Trophoblast cell (in vitro differentiated cells and primary cell): ENCODE measurements around the gene CADPS.

ENCODE experiments used
- DNase-seq, 2 donors: peaks; one replicate each; pipeline ENCODE4 v3.0.0-alpha.2; 2016
- H2AFZ ChIP-seq: 2 replicates; pipeline ENCODE4 v1.6.1; 2013; ENCODE audit warnings: low read length, moderate library complexity, mild to moderate bottlenecking; ENCODE audit not compliant: insufficient read depth, poor library complexity
- H2AK5ac ChIP-seq: 2 replicates; pipeline ENCODE4 v1.6.1; 2013; ENCODE audit warnings: mild to moderate bottlenecking, low read length
- H2BK120ac ChIP-seq: 2 replicates; pipeline ENCODE4 v1.6.1; 2013; ENCODE audit warnings: low read length, mild to moderate bottlenecking, moderate library complexity; ENCODE audit not compliant: insufficient read depth, poor library complexity
- H2BK12ac ChIP-seq: 2 replicates; pipeline ENCODE4 v1.6.1; 2013; ENCODE audit warnings: mild to moderate bottlenecking, low read length, moderate library complexity
- H2BK5ac ChIP-seq: 2 replicates; pipeline ENCODE4 v1.6.1; 2013; ENCODE audit warnings: low read length, low read depth, moderate library complexity, mild to moderate bottlenecking; ENCODE audit not compliant: poor library complexity
- H3K14ac ChIP-seq: 2 replicates; pipeline ENCODE4 v1.6.1; 2013; ENCODE audit warnings: mild to moderate bottlenecking, low read length
- H3K18ac ChIP-seq: 2 replicates; pipeline ENCODE4 v1.6.1; 2013; ENCODE audit warnings: mild to moderate bottlenecking, low read length
- H3K23ac ChIP-seq: 2 replicates; pipeline ENCODE4 v1.6.1; 2013; ENCODE audit warnings: low read length
- H3K27ac ChIP-seq: 2 replicates; pipeline ENCODE4 v1.5.1; 2013; ENCODE audit warnings: low read depth, mild to moderate bottlenecking, inconsistent platforms, low read length, moderate library complexity
- H3K27me3 ChIP-seq: 2 replicates; pipeline ENCODE4 v1.6.1; 2013; ENCODE audit warnings: inconsistent platforms, mild to moderate bottlenecking, low read length, moderate library complexity; ENCODE audit not compliant: insufficient read depth
- H3K36me3 ChIP-seq, 2 experiments: 1 replicate in 1 of 2; 2 replicates in 1 of 2; pipeline ENCODE4 v1.6.1; 2013; ENCODE audit warnings: low read length in 2 of 2, mild to moderate bottlenecking in 2 of 2, moderate library complexity in 1 of 2; ENCODE audit not compliant: insufficient read depth in 2 of 2, control insufficient read depth in 1 of 2
- H3K4ac ChIP-seq: 2 replicates; pipeline ENCODE4 v1.6.1; 2013; ENCODE audit warnings: low read depth, mild to moderate bottlenecking, low read length, moderate library complexity
- H3K4me1 ChIP-seq, 2 experiments: 1 replicate in 1 of 2; 2 replicates in 1 of 2; pipeline ENCODE4 v1.6.1; 2013; ENCODE audit warnings: low read length in 2 of 2, mild to moderate bottlenecking in 2 of 2, moderate library complexity in 1 of 2; ENCODE audit not compliant: insufficient read depth in 2 of 2, control insufficient read depth in 1 of 2
- H3K4me2 ChIP-seq: 2 replicates; pipeline ENCODE4 v1.6.1; 2013; ENCODE audit warnings: inconsistent platforms, mild to moderate bottlenecking, low read length, moderate library complexity
- H3K4me3 ChIP-seq: 2 replicates; pipeline ENCODE4 v1.5.1; 2013; ENCODE audit warnings: mild to moderate bottlenecking, low read depth, low read length, inconsistent platforms
- H3K79me1 ChIP-seq: one replicate; pipeline ENCODE4 v1.6.1; 2013; ENCODE audit warnings: low read length
- H3K79me2 ChIP-seq: 2 replicates; pipeline ENCODE4 v1.6.1; 2013; ENCODE audit warnings: low read length, mild to moderate bottlenecking; ENCODE audit not compliant: control insufficient read depth, insufficient read depth, poor library complexity
- H3K9ac ChIP-seq: 2 replicates; pipeline ENCODE4 v1.6.1; 2013; ENCODE audit warnings: mild to moderate bottlenecking, low read length
- H3K9me3 ChIP-seq: 2 replicates; pipeline ENCODE4 v1.6.1; 2013; ENCODE audit warnings: low read depth, mild to moderate bottlenecking, control low read depth, inconsistent platforms, low read length; ENCODE audit not compliant: insufficient read depth
- H4K12ac ChIP-seq: 2 replicates; pipeline ENCODE4 v1.6.1; 2013; ENCODE audit warnings: low read depth, mild to moderate bottlenecking, low read length, moderate library complexity
- H4K8ac ChIP-seq: 2 replicates; pipeline ENCODE4 v1.6.1; 2013; ENCODE audit warnings: low read depth, mild to moderate bottlenecking, low read length, moderate library complexity
- H4K91ac ChIP-seq: one replicate; pipeline ENCODE4 v1.6.1; 2013; ENCODE audit warnings: low read depth, mild to moderate bottlenecking, low read length, moderate library complexity
- WGBS: extraction: QIAGEN DNeasy Blood & Tissue Kit; methylation state at CpG from one replicate; pipeline ENCODE4 v1.1.7; 2013; ENCODE audit warnings: missing lambda C conversion rate; ENCODE audit not compliant: insufficient read length, insufficient coverage; ENCODE audit errors: extremely low coverage; 5-methylcytosine and 5-hydroxymethylcytosine counted together

CADPS gene

GRCh38 chr3:62373215-62373614, 502.0 kb downstream of the CADPS start, which contains the start of gene FEZF2:
FEZF2 (minus strand) TSS chr3:62373550; CDS start chr3:62372868, 682 bp downstream.
- H3K4me2 ChIP-seq = peak within 1 kb of the TSS; percentile 6
- H3K4me1 ChIP-seq = peaks cover 9% of the 10 kb centered on the region in 2 experiments
- WGBS = no CpG with 5 or more reads among the region's 28 CpGs
- H2BK12ac ChIP-seq = no peak within 1 kb of the TSS
- H3K79me2 ChIP-seq = no peaks in the 10 kb centered on the region
- no peak within 1 kb of the TSS for H2BK120ac ChIP-seq
- H2BK5ac ChIP-seq = no peak within 1 kb of the TSS
- peaks cover 96% of the 10 kb centered on the region for H3K27me3 ChIP-seq
- no peak within 1 kb of the TSS for H4K91ac ChIP-seq
- H2AFZ ChIP-seq = no peak within 1 kb of the TSS
- H3K14ac ChIP-seq = no peak within 1 kb of the TSS
- DNase-seq = no peak
- H3K4ac ChIP-seq = no peak within 1 kb of the TSS
- no peak within 1 kb of the TSS for H3K27ac ChIP-seq
- H4K12ac ChIP-seq = no peak within 1 kb of the TSS
- peaks cover 5% of the 10 kb centered on the region for H3K9me3 ChIP-seq
- H3K9ac ChIP-seq = no peak within 1 kb of the TSS
- no peak within 1 kb of the TSS for H4K8ac ChIP-seq
- H3K36me3 ChIP-seq = no peaks in the 10 kb centered on the region
- no peak within 1 kb of the TSS for H2AK5ac ChIP-seq
- no peak within 1 kb of the TSS for H3K4me3 ChIP-seq
- H3K18ac ChIP-seq = no peak within 1 kb of the TSS
- H3K79me1 ChIP-seq = no peaks in the 10 kb centered on the region
- no peak within 1 kb of the TSS for H3K23ac ChIP-seq

- Histone ChIP-seq H3K9ac (no peak overlapping the region), H2BK120ac (no peak overlapping the region), H3K23ac (no peak overlapping the region), H3K4me1 (peaks cover 9% of the 10 kb centered on the region in 2 experiments), H4K91ac (no peak overlapping the region), H4K8ac (no peak overlapping the region), H3K79me1 (no peaks in the 10 kb centered on the region), H2AK5ac (no peak overlapping the region), H3K36me3 (no peaks in the 10 kb centered on the region), H3K18ac (no peak overlapping the region), H3K4ac (no peak overlapping the region), H3K27ac (no peak overlapping the region), H2AFZ (no peak overlapping the region), H3K9me3 (peaks cover 5% of the 10 kb centered on the region), H3K27me3 (peaks cover 97% of the 10 kb centered on the region), H2BK12ac (no peak overlapping the region), H3K79me2 (no peaks in the 10 kb centered on the region), H2BK5ac (no peak overlapping the region), H3K4me3 (no peak overlapping the region), H4K12ac (no peak overlapping the region), H3K14ac (no peak overlapping the region), H3K4me2 (peak overlapping the region; percentile 6)
- WGBS = no CpG with 5 or more reads among the region's 30 CpGs
- no peak for DNase-seq
Measured at GRCh38 chr3:62372621-62373041, 502.6 kb downstream of the CADPS start.

DNA sequence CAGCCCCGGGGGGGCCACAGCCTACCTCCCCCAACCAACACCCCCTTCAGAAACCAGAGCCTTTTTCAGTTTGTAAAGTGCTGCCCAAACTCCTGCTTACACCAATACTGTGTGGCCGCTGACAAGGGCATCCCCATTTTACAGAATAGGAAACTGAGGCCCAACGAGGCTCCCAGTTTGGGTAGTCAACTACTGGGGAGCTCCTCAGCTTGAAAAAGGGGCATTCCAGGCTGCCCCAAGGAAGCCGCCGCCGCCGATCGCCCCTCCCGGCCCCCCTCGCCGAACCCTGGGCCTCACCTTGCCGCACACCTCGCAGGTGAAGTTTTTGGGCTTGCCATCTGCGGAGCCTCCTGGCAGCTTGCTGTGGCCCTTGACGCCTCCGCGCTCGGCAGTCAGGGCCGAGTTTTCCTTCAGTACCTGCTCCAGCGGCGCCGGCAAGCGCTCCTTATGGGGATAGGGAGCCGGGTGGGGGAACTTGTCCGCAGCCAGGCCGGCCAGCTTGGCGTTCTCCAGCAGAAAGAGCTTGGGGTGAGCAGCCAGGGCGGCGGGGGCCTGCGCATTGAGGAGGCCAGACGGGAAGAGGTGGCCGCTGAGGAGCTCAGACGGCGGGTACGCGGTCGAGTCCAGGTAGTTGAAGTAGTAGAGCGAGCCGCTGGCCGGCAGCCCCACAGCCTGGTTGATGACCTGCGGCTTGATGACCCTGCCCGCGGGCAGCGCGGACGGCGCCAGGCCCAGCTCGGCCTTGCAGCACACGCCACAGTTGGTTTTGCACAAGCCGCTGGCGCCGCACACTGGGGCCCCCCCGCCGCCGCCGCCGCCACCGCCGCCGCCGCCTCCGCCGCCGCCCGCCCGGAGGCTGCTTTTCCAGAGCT, 503.3 kb downstream of the CADPS start:
- no peak overlapping the region for H4K12ac ChIP-seq
- H2BK5ac ChIP-seq = no peak overlapping the region
- H4K91ac ChIP-seq = no peak overlapping the region
- no peak overlapping the region for H2AFZ ChIP-seq
- peaks cover 9% of the 10 kb centered on the region in 2 experiments for H3K4me1 ChIP-seq
- no peak overlapping the region for H3K27ac ChIP-seq
- WGBS = no CpG with 5 or more reads among the region's 66 CpGs
- H3K14ac ChIP-seq = no peak overlapping the region
- no peak overlapping the region for H3K4ac ChIP-seq
- no peak for DNase-seq
- no peak overlapping the region for H3K4me3 ChIP-seq
- peak overlapping the region; percentile 26 for H3K4me2 ChIP-seq
- H3K79me1 ChIP-seq = no peaks in the 10 kb centered on the region
- H3K9ac ChIP-seq = no peak overlapping the region
- no peak overlapping the region for H2BK120ac ChIP-seq
- peaks cover 5% of the 10 kb centered on the region for H3K9me3 ChIP-seq
- no peaks in the 10 kb centered on the region for H3K79me2 ChIP-seq
- no peak overlapping the region for H2BK12ac ChIP-seq
- no peak overlapping the region for H3K18ac ChIP-seq
- H3K23ac ChIP-seq = no peak overlapping the region
- H4K8ac ChIP-seq = no peak overlapping the region
- no peaks in the 10 kb centered on the region for H3K36me3 ChIP-seq
- peaks cover 97% of the 10 kb centered on the region for H3K27me3 ChIP-seq
- H2AK5ac ChIP-seq = no peak overlapping the region

DNA sequence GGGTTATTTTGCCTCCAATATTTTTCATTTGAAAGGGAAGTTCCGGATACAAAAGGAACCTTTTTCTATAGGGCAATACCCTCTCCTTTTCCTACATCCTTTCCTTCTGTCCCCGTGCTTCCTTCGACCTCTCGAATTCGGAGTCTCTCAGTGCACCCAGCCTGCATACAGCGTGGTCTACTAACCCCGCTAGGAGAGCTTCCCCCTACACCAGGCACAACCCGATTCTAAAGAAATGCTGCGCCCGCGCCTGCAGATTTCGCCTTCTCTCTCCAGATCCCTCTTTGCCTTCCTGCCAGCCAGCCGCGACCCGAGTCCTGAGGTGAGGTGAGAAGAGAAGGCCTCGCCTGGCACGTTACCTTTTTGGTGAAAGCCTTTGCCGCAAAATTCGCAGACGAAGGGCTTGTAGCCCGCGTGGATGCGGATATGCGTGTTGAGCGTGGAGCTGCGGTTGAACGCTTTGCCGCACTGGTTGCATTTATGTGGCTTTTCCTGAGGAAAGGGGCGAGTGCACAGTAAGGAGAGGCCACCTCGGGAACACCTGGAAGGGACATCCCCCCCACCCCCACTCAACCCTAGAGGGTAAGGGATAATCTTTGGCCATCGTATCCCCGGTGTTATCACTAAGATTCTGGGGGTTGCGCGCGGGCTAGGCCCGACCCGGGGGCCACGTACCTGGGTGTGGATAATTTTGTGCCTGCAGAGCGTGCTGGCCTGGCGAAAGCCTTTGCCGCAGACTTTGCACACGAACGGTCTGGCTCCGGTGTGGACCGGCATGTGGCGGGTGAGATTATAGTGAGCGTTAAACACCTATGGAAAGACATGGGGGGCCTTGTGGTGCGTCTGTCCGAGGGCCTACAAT, 504.1 kb downstream of the CADPS start:
- no peaks in the 10 kb centered on the region for H3K36me3 ChIP-seq
- H2BK12ac ChIP-seq = no peak overlapping the region
- no peak overlapping the region for H2AK5ac ChIP-seq
- H3K4me3 ChIP-seq = no peak overlapping the region
- no peak overlapping the region for H4K91ac ChIP-seq
- peaks cover 1% of the 10 kb centered on the region for H3K9me3 ChIP-seq
- H3K4me1 ChIP-seq = peaks cover 9% of the 10 kb centered on the region in 2 experiments
- H3K14ac ChIP-seq = no peak overlapping the region
- H3K79me1 ChIP-seq = no peaks in the 10 kb centered on the region
- no peak overlapping the region for H4K8ac ChIP-seq
- H3K79me2 ChIP-seq = no peaks in the 10 kb centered on the region
- no CpG with 5 or more reads among the region's 49 CpGs for WGBS
- no peak overlapping the region for H3K27ac ChIP-seq
- no peak overlapping the region for H3K18ac ChIP-seq
- H3K9ac ChIP-seq = no peak overlapping the region
- no peak overlapping the region for H2BK120ac ChIP-seq
- H3K23ac ChIP-seq = no peak overlapping the region
- H3K4ac ChIP-seq = no peak overlapping the region
- H4K12ac ChIP-seq = no peak overlapping the region
- H3K27me3 ChIP-seq = peaks cover 96% of the 10 kb centered on the region
- no peak overlapping the region for H3K4me2 ChIP-seq
- no peak overlapping the region for H2BK5ac ChIP-seq
- H2AFZ ChIP-seq = no peak overlapping the region
- no peak for DNase-seq
